GM10847 (cell line): Measurements from ENCODE around the gene DYRK2.

Experiments
- POLR2A ChIP-seq: IDR thresholded peaks from 2 replicates; pipeline ENCODE4 v1.6.1; 2011; ENCODE audit not compliant: insufficient read length; ENCODE audit errors: extremely low read depth

DYRK2 gene

DNA sequence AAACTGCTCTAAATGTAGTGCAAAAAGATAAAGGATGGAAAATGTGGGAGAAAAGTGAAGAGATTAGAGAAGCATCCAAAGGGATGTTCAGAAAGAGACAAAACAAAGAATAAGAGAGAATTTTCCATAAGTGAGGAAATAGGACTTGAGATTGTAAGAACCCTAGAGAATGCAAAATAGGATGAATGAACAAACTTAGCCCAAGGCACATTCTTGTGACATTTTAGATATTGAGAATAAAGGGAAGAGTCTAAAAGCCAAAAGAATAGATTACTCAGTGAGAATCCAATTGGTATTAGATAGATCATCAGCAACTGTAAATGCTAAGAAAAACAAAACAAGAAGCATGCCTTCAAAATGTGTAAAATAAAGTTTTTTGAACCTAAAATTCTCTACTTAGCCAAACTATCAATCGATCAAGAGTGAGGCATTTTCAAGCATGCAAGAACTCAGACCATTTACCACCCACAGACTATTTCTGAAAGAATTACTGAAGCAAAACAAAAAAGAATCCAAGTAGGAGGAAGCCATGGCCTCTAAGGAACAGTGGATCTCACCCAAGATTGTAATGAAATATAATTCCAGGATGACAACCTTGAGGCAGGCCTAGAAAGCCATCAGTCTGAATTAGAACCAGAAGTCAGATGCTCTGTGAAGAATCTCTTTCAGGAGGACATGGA lies 33.5 kb downstream of the DYRK2 start:
- TF ChIP-seq POLR2A = no peak

DNA sequence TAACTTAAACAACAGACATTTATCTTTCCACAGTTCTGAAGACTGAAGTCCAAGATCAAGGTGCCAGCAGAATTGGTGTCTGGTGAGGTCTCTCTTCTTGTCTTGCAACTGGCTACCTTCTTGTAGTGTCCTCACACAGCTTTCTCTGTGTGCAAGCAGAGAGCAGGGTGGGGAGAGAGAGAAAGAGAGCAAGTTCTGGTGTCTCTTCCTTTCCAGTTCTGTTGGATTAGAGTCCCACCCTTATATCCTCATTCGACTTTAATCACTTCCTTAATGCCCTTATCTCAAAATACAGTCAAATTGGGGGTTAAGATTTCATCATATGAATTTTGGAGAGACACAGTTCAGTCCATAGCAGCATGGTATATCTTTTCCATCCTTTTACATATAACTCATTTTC lies 40.8 kb downstream of the DYRK2 start:
- TF ChIP-seq POLR2A = no peak

DNA sequence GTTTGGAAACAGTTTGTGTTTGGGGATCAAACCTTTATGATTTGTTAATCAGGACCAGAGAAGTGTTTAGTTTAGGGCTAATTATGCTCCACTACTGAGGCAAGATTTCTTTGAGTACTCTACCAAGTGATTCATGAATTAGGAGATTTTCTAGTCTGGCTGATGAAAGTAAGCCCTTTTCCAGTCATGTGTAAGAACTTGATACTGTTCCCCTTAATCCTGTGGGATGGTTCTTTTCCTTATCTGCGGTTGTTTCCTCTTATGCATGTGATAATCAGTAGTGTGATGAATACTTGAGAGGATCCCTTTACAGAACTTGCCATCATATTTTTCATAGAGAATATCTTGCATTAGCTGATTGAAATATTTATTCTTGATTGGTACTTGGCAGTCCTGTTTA lies 42.1 kb downstream of the DYRK2 start:
- TF ChIP-seq POLR2A = no peak

DNA sequence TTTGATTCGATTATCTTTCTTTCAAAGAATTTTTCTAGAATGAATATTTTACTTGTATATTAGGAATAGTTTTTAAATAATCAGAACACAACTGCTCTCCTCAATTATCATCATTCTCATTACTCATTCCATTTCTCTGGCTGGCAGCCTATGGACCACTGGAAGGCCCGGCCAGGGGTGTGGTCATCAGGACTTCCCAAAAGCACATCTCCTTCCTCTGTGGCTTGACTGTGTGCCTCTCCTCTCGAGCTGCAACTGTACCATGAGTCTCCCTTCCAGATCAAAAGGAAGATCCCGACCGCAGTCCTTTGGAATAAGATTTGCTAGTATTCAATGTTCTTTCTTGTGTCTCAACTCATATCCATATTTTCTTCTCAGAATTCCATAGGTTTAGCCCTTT lies 42.7 kb downstream of the DYRK2 start:
- TF ChIP-seq POLR2A = no peak

DNA sequence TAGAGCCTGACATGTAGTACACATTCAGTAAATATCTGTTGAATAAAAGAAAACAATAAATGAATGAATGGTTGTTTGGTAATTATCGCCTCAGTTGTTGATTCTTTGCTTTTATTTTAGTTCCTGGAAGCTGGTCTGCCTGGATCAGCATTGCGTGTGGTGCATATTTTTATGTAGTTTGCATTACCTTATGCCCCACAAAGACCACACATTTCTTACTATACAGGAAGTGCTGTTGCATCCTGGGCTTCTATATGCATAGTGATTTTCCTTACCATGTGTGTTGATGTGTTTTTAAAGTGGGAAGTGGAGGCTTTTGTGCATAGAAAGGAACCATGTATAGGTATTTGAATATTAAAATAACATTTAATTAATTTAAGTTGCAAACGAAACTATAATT lies 43.6 kb downstream of the DYRK2 start:
- no peak for TF ChIP-seq POLR2A

DNA sequence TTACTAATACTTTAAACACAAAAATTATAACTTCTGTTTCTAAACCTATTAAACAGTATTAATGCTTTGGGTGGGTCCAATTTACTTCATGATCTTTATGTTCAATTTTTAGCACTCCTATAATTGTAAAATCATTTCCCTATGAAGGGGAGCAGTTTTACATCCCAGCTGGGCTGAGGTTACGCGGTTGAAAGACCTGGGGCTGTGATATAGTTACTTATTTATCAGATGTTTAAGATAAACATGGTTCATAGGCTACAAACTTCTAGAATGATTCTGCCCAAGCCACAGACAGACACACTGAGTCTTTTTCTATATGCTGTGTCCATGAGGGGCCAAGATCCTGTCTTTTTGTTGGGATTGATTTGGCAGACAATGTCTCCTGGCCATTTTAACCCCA lies 44.4 kb downstream of the DYRK2 start:
- TF ChIP-seq POLR2A = no peak

DNA sequence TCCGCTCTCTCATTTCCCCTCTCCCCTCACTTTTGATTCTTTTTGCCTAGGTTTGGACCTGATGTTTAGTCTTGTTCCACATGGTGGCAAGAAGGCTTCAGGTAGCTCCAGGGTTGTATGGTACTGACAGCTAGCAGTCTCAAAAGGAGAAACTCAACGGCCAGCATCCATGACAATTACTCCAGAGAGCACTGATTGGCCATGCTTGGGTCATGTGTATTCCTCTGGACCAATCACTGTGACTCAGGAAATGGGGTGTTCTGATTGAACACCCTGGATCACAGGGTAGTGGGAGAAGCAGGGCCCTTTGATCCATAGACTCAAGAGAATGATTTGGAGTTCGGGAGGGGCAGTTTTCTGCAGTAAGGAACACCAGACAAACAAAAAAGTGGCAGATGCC lies 45.3 kb downstream of the DYRK2 start:
- TF ChIP-seq POLR2A = no peak

DNA sequence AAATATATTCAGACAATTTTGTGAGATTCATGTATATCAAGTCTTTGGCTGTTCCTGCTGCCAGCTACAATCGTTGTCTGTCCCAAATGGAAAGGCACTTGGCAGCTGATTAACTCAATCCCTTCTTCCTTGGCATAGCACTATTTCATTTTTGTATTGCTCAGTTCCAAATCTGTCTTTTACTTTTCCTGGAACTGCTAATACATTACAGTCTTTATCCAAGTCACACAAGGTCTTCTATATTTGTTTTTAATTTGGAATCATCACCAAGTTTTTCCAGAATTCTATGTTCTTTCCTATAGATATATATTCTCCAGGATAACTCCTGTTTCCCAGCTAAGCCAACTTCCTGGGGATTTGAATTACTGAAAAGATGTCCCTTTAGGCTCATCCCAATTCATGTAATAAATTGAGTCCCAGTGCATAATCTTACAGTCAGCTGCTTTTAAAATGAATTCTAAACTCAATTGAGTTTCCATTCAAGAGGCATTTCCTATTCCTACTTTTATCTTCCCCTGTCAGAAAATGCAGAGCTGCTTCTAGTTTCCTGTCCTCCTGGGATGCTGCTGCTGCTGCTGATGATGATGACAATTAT lies 45.9 kb downstream of the DYRK2 start:
- TF ChIP-seq POLR2A = no peak

DNA sequence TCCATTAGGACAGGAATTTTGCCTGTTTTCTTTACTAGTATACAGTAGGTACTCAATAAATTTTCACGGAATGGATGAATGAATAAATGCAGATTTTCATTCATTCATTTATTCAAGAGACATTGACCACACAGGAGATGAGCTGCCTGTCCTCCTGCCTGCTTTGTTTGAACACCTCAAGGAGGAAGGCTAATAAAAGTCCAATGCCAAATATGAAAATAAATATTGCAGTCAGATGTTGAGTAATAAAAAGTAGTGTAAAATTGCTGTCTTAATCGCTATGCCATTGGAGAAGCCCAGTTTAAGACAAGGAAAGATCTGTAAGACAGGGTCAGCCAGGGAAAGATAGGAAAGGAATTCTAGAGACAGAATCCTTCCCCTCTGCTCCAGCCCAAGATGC lies 47.4 kb downstream of the DYRK2 start:
- TF ChIP-seq POLR2A = no peak

DNA sequence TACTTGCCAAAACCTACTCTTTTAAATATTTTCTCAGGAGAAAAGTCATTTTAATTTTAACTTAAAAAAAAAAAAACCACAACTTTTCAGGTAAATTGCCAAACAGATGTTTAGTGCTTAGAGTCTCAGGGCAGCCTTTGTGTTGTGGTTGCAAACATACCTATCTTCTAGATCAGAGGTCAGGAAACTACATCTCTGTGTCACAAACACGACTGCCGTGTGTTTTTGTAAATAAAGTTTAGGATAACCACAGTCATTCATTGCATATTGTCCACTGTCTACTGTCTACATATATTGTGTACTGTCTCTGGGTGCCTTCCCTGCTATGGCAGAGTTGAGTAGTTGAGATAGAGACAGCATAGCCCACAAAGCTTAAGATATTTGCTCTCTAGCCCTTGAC lies 48.9 kb downstream of the DYRK2 start:
- TF ChIP-seq POLR2A = no peak

DNA sequence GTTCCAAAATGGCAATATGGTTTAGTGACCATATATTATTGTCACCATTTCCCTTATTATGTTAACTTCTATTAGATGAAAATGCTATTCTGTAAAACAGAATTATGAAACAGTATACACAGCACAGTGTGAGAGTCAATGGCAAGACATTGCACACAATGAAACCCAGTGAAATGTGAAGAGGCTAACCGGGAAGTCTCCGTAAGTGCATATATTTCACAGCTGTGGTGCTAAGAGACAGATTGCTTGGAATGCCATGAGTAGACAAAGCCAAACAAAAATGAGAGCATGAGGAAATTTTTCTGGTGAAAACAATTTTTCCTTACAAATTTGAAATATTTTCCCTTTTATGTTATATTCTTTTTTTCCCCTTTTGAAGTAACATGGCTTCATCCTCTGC lies 49.4 kb downstream of the DYRK2 start:
- TF ChIP-seq POLR2A = no peak

DNA sequence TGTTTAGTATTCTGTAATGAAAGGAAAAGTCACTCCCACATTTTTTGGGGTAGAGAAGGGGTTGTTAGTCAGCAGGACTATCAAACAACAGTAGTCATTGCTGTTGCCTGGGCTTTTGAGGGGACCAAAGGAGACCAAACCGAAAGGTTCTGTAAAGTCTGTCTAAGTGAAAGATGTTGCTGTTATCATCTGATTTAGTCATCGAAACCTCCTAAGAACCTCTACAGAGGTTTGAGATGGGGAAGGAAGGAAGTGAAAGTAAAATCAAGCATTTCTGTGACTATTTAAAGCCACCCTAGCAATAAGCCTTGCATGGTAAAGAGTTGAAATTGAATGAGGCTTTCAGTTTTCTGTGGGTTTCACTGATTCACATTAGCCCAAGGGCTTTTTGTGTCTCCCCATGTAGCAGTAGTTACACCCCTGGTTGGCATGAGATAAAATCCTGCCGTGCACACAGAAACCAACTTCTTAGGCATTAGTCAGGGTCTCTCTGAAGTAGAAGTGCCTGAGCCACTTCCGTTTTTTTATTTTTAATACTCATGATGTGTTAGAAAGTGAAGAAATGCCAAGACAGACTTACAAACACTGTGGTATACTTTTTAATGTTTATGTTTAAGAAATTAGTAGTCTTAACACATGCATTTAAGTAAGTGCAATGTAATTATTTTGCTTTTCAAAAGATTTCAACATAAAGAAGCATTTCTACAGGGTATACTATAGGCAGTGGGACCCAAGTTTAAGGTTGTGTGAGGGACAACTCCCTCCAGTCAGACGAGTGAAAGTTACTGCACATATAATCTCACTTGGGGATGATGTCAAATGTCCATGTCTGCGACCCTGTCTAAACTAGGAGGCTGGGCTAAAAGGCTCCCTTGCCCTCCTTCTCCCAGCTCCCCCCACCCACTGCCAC lies 50.4 kb downstream of the DYRK2 start:
- no peak for TF ChIP-seq POLR2A

DNA sequence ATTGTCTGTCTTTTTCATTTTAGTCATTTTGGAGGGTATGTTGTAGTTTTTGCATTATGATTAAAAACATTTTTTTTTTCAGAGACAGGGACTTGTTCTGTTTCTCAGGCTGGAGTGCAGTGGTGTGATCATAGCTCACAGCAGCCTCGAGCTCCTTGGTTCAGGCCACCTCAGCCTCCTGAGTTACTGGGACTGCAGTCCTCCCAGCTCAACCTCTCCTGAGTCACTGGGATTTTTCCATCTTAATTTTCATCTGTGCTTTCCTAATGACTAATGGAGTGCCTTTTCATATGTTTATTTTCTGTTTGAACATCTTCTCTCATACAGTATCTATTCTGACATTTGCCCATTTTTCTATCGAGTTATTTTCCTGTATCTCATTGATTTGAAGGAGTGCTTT lies 52.6 kb downstream of the DYRK2 start:
- TF ChIP-seq POLR2A = no peak

DNA sequence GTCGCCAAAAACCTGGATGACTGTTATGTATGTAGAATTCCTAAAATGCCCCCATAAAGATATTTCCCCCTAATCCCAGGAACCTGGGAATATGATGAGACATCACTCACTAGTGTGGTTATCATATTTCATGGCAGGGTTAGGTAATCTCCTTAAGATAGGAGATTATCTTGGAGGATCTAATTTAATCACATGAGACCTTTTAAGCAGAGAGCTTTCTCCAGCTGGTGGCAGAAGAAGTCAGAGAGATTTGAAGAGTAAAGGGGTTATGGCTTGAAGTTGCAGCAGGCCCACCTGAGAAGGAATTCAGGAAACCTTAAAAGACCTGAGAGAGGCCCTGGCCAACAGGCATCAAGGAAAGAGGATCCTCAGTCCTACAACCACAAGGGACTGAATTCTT lies 53.6 kb downstream of the DYRK2 start:
- TF ChIP-seq POLR2A = no peak

DNA sequence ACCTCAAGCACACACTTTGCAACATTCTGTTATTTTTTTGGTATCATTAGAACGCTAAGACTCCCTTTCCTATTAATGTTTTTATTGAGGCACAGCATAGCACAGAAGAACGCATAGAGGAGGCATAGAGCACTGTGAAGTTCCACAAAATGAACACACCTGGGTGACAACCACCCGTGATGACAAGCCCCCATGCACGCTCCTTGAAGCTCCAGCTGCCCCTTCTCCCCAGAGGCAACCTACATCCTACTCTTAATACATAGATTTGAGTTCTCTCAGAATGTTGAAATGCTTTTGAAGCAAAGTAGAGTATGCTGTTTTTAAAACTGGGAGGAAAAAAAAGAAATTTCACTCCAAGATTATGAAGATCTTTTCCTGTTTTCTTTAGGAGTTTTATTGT lies 55.5 kb downstream of the DYRK2 start:
- no peak for TF ChIP-seq POLR2A
